DND-41 (cell line): ENCODE data around the gene CTU2.

Source experiments
- CTCF ChIP-seq: IDR thresholded peaks from 2 replicates; pipeline ENCODE4 v1.5.1; 2012; ENCODE audit warnings: borderline replicate concordance, low read length, moderate library complexity, mild to moderate bottlenecking; ENCODE audit not compliant: poor library complexity, severe bottlenecking; ENCODE audit errors: extremely low read depth
- EZH2 ChIP-seq: IDR thresholded peaks from 3 replicates; pipeline ENCODE4 v1.6.1; 2012; ENCODE audit warnings: borderline replicate concordance, low read depth, mild to moderate bottlenecking, moderate library complexity, low read length, inconsistent platforms; ENCODE audit not compliant: severe bottlenecking

DNA sequence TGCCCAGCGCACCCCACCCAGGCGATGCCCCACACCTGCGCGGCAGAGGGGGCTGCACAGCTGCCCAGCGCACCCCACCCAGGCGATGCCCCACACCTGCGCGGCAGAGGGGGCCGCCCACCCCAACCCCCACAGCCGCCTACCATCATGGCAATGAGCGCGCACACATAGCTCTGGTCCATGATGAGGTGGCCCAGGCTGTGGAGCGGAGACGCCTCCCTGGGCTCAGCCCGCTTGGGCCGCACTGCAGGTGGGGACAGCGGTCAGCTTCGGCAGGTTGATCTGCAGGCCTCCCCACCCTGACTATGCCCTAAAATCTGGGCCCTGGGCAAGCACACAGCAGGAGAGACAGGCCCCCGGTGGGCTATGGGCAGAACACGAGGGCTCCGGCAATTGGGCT is 30.2 kb downstream of the CTU2 start:
- no peak for TF ChIP-seq CTCF
- no peak for TF ChIP-seq EZH2
